Prostate gland (tissue), 2 donors: ENCODE measurements around the gene DEK.

Experiments
- POLR2AphosphoS5 ChIP-seq: sonication (generic); formaldehyde crosslinking; IDR thresholded peaks from one replicate; pipeline ENCODE4 v1.6.1; 2017; ENCODE audit warnings: antibody characterized with exemption
- TF ChIP-seq, protein P1 (sequence below), 4 experiments: fragments of 200-600 bp in 2 of 4; fragments of 450-650 bp in 2 of 4; sonication (generic) in 2 of 4; IDR thresholded peaks; 1 replicate in 3 of 4; 2 replicates in 1 of 4; pipeline ENCODE4 v1.5.1; 2016 to 2019; ENCODE audit warnings: antibody characterized with exemption in 4 of 4, mild to moderate bottlenecking in 2 of 4, moderate library complexity in 2 of 4

GRCh38 chr6:18177286-18177965 lies 86.9 kb downstream of the DEK start:
- TF ChIP-seq, protein P1, sequence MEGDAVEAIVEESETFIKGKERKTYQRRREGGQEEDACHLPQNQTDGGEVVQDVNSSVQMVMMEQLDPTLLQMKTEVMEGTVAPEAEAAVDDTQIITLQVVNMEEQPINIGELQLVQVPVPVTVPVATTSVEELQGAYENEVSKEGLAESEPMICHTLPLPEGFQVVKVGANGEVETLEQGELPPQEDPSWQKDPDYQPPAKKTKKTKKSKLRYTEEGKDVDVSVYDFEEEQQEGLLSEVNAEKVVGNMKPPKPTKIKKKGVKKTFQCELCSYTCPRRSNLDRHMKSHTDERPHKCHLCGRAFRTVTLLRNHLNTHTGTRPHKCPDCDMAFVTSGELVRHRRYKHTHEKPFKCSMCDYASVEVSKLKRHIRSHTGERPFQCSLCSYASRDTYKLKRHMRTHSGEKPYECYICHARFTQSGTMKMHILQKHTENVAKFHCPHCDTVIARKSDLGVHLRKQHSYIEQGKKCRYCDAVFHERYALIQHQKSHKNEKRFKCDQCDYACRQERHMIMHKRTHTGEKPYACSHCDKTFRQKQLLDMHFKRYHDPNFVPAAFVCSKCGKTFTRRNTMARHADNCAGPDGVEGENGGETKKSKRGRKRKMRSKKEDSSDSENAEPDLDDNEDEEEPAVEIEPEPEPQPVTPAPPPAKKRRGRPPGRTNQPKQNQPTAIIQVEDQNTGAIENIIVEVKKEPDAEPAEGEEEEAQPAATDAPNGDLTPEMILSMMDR (IDR thresholded peaks at IDR 0.05) = no peak
- no peak for TF ChIP-seq POLR2AphosphoS5
